ENCODE results near the gene CIRBP.

Gene CIRBP

GRCh38 chr19:1275976-1276627 lies 7.0 kb downstream of the CIRBP start:
- no peak for TF ChIP-seq CTCF (IDR thresholded peaks at IDR 0.05; ENCODE audit: low read depth, low read length)
- H3K4me3 ChIP-seq (replicated peaks in 1 of 2; ENCODE audit: low read depth in 2 of 2, low read length in 2 of 2) = peak overlapping the region; percentile 66 to 71
- DNase-seq (ENCODE audit: low read depth in 2 of 2) = no peak

GRCh38 chr19:1276628-1277022 lies 7.5 kb downstream of the CIRBP start:
- peak overlapping the region; percentile 66 to 71 for H3K4me3 ChIP-seq (replicated peaks in 1 of 2; ENCODE audit: low read depth in 2 of 2, low read length in 2 of 2)
- no peak for DNase-seq (ENCODE audit: low read depth in 2 of 2)
- TF ChIP-seq CTCF (IDR thresholded peaks at IDR 0.05; ENCODE audit: low read depth, low read length) = no peak

GRCh38 chr19:1277061-1277460 lies 7.9 kb downstream of the CIRBP start:
- TF ChIP-seq CTCF (IDR thresholded peaks at IDR 0.05; ENCODE audit: low read depth, low read length) = no peak
- H3K4me3 ChIP-seq (replicated peaks in 1 of 2; ENCODE audit: low read depth in 2 of 2, low read length in 2 of 2) = no peak overlapping the region
- DNase-seq (ENCODE audit: low read depth in 2 of 2) = no peak

GRCh38 chr19:1278074-1278473 lies 8.9 kb downstream of the CIRBP start:
- H3K4me3 ChIP-seq (replicated peaks in 1 of 2; ENCODE audit: low read depth in 2 of 2, low read length in 2 of 2) = no peak overlapping the region
- no peak for TF ChIP-seq CTCF (IDR thresholded peaks at IDR 0.05; ENCODE audit: low read depth, low read length)
- no peak for DNase-seq (ENCODE audit: low read depth in 2 of 2)

- no peak overlapping the region for H3K4me3 ChIP-seq (replicated peaks in 1 of 2; ENCODE audit: low read depth in 2 of 2, low read length in 2 of 2)
- no peak for TF ChIP-seq CTCF (IDR thresholded peaks at IDR 0.05; ENCODE audit: low read depth, low read length)
- no peak for DNase-seq (ENCODE audit: low read depth in 2 of 2)
These were observed 9.9 kb downstream of the CIRBP start for GRCh38 chr19:1278713-1279660.

- H3K4me3 ChIP-seq (replicated peaks in 1 of 2; ENCODE audit: low read depth in 2 of 2, low read length in 2 of 2) = no peak overlapping the region
- peak; percentile 88 for DNase-seq (ENCODE audit: low read depth in 2 of 2)
- TF ChIP-seq CTCF (IDR thresholded peaks at IDR 0.05; ENCODE audit: low read depth, low read length) = peak; percentile 96
These were observed 10.7 kb downstream of the CIRBP start for GRCh38 chr19:1279782-1280341.

Data from cardiac fibroblast (primary cell).